Epithelial cell of proximal tubule (primary cell): ENCODE data around the gene PEX16. TPM values are rescaled to one million over a fixed set of nuclear protein-coding genes. Genes with fewer than 3 reads are reported as not detected.
A peak's percentile ranks its signal among the peaks of the same experiment; 100 is the strongest.

Experiments used
- DNase-seq: peaks from one replicate; pipeline ENCODE4 v3.0.0-alpha.2; 2011; ENCODE audit warnings: low read depth
- H3K4me3 ChIP-seq: 2 replicates; pipeline ENCODE4 v1.5.1; 2011; ENCODE audit warnings: low read depth, mild to moderate bottlenecking, low read length
- total RNA-seq: library from RNA; depleted of rRNA; stranded (reverse); fragments of >200 nt; gene quantifications from 2 replicates; pipeline ENCODE4 v1.2.3, GENCODE V29; 2015
- TF ChIP-seq, protein P1 (sequence below): conservative IDR thresholded peaks from 2 replicates; pipeline ENCODE4 v1.5.1; 2012; ENCODE audit warnings: low read depth, mild to moderate bottlenecking, low read length

The PEX16 gene
- total RNA-seq, 1 donor from 2014 or later, result 24.3 TPM

DNA sequence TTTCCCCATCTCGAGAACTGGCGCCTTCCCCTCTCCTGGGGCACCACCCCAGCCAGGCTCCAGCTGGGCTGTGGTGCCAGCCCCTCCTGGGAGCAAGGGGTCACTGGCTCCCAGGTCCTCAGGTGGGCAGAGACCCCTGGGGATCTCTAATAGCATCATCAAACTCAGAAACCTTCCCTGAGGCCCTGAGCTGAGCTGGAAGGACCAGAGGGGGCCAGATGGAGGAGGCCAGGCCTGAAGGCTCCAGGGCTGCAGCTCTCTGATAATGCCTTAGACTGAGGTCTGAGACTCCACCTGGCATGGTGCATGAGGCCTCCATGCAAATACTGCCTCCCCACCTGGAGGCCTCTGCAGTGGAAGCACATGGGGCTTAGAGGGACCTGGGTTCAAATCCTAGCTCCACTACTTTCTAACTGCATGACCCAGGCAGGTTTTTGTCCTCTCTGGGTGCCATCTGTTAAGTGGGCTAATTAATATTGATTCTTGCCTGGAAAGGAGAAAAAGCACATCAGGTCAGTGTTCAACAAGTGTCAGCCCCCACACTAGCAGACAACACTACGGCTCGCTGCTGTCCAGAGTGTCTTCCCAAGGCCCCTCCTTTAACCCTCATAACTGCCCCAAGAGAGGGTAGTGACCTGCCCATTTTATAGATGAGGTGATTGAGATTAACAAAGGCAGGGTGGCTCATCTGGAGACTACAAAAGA, 30.7 kb downstream of the PEX16 start:
- H3K4me3 ChIP-seq, result no peak overlapping the region
- no peak for DNase-seq
- TF ChIP-seq, protein P1, sequence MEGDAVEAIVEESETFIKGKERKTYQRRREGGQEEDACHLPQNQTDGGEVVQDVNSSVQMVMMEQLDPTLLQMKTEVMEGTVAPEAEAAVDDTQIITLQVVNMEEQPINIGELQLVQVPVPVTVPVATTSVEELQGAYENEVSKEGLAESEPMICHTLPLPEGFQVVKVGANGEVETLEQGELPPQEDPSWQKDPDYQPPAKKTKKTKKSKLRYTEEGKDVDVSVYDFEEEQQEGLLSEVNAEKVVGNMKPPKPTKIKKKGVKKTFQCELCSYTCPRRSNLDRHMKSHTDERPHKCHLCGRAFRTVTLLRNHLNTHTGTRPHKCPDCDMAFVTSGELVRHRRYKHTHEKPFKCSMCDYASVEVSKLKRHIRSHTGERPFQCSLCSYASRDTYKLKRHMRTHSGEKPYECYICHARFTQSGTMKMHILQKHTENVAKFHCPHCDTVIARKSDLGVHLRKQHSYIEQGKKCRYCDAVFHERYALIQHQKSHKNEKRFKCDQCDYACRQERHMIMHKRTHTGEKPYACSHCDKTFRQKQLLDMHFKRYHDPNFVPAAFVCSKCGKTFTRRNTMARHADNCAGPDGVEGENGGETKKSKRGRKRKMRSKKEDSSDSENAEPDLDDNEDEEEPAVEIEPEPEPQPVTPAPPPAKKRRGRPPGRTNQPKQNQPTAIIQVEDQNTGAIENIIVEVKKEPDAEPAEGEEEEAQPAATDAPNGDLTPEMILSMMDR, result no peak

DNA sequence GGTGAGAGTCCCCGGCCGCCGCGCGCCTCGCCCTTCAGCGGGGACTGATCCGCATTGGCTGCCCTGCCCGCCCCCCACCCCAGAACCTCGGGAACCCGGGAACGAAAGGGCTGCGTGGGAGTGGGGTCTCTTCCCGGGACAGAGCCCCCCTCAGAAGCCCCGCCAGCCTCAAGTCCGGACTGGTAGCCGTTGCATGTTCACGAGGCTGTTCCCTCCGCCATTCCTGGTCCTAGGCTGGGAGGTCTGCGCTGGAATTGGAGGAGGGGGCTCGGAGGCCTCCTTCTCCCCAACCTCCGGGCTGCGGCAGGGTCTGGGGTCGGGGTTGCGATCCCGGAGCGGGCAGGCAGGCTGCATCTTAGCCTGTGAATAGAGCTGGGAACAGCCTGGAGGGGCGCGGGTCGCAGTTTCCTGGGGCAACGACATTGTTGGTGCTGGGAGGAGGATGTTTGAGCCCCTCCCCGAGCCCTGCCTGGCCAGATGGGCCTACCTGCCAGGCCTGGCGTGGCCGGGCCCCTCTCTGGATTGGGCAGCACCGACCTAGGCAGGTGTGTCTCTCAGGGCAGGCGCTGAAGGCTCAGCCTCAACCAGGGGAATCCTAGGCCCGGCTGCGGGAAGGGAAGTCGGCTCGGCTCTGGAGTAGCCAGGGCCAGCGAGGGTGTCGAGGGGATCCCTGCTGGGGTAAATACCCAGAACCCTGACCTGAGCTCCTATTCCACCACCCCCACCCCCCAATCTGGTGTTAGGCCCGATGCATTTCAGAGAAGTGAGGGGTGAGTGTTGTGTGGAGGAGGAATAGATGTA, 31.6 kb downstream of the PEX16 start:
- TF ChIP-seq, protein P1, result no peak
- DNase-seq, result no peak
- peak overlapping the region; percentile 54 for H3K4me3 ChIP-seq

DNA sequence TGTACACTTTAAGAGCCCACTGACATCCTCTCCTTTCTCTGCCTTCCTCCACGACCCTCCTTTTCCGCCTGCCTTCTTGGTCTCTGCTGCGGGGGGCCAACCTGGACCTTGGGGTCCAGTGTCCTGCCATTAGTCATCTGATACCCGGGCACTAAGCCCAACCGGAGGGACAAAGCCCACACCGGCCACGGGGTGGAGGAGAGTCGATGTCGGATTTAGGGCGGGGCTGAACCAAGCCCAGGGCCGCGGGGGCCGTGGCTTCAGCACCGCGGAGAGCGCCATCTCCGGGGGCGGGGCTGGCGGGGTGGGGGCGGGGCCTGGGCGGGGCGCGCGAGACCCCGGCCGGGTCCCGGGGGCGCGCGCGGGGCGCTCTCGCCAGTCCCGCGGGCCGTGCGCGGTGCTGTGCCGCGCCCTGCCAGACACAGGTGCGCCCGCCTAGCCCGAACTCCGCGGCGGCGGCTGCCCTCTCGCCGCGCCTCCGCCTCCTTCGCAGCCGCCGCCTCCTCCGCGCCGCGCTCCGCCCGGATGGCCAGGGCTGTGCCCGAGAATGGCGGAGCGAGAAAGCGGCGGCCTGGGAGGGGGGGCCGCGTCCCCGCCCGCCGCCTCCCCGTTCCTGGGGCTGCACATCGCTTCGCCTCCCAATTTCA, 32.3 kb downstream of the PEX16 start, which contains the start of gene MAPK8IP1:
TSS of gene MAPK8IP1 (plus strand) at position 378 of the 647 bp plus-strand sequence. CDS start at position 548, 170 bp downstream.
- H3K4me3 ChIP-seq, result peak within 1 kb of the TSS; percentile 54
- no peak for DNase-seq
- TF ChIP-seq, protein P1, result no peak

DNA sequence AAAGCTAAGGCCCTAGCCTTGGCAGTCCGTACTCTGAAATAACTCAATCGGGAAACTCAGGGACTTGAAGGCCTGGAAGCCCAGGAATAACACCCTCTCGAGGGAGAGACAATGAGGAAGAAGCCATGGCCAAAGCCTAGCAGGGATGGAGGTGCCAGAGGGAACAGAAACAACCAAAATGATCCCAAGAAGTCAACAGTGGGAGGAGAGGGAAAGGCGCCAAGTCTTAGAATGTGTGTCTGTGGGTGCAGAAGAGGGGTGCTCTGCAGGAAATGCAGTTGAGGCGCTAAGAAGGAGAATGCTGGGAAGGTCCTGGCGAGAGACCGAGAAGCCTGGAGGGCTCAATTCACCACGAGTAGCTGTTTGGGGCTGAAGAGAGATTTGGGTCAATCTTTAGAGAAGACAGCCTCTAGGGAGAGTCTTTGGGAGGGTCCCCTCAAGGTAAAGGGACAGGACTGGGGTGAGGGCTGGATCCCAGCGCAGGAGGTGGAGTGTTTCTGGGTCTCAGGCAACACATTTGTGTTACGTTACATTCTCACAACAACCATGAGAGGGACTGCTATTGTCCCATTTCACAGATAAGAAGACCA, 33.0 kb downstream of the PEX16 start:
- no peak for DNase-seq
- H3K4me3 ChIP-seq, result no peak overlapping the region
- TF ChIP-seq, protein P1, result no peak

DNA sequence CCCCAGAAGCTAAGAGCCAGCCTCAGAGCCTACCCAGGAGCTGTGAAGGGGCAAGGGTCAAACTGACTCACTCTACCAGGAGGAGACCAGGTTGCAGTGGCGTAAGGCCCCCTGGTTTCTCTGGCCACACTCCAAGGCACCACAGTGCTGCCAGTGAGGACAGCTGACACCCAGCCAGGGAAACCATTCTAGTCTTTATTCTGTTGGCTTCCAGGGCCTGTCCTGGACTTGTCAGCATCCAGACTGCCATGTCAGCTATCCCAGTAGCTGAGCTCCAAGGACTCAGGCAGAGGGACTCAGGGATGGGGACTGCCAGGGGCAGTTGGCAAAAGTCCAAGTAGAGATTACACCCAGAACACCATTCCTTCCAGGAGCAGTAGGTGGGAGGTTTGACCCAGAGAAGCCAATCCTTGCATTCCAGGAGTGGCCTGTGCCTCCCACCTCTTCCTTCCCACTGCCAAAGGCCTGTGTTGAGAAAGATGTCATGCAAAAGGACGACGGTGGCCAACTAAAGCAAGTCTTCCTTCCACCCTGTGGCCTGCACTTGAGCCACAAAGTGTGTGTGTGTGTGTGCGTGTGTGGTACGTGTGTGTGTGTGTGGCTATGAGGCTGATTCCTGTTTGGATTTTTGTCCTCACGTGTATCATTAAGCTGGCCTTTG, 35.8 kb downstream of the PEX16 start:
- TF ChIP-seq, protein P1, result no peak
- no peak for DNase-seq
- no peak overlapping the region for H3K4me3 ChIP-seq
